PC-9 (cell line): ENCODE measurements around the gene PRKAG2.

Experiments used
- EZH2 ChIP-seq: fragments of 200-600 bp; sonication (generic); IDR thresholded peaks from 2 replicates; pipeline ENCODE4 v1.8.0; 2017; ENCODE audit warnings: antibody characterized with exemption, low read depth
- TF ChIP-seq, protein P1 (sequence below): fragments of 200-600 bp; sonication (generic); conservative IDR thresholded peaks from 2 replicates; pipeline ENCODE4 v1.6.1; 2017; ENCODE audit warnings: mixed run types, antibody characterized with exemption, mild to moderate bottlenecking, moderate library complexity

GRCh38 chr7:151800861-151801260 lies 76.1 kb downstream of the PRKAG2 start:
- TF ChIP-seq, protein P1, sequence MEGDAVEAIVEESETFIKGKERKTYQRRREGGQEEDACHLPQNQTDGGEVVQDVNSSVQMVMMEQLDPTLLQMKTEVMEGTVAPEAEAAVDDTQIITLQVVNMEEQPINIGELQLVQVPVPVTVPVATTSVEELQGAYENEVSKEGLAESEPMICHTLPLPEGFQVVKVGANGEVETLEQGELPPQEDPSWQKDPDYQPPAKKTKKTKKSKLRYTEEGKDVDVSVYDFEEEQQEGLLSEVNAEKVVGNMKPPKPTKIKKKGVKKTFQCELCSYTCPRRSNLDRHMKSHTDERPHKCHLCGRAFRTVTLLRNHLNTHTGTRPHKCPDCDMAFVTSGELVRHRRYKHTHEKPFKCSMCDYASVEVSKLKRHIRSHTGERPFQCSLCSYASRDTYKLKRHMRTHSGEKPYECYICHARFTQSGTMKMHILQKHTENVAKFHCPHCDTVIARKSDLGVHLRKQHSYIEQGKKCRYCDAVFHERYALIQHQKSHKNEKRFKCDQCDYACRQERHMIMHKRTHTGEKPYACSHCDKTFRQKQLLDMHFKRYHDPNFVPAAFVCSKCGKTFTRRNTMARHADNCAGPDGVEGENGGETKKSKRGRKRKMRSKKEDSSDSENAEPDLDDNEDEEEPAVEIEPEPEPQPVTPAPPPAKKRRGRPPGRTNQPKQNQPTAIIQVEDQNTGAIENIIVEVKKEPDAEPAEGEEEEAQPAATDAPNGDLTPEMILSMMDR, result no peak
- TF ChIP-seq EZH2, result no peak
